HEK293 (cell line): ENCODE data around the gene PTRHD1.

Source experiments
- CTCF ChIA-PET: fragments of 350-600 bp; formaldehyde crosslinking; extraction: SDS; loops from one replicate; lab custom pipeline; 2021; ENCODE audit warnings: antibody characterized with exemption; lab: Yijun Ruan, JAX
- POLR2A ChIA-PET: fragments of 300-600 bp; formaldehyde crosslinking; extraction: SDS; loops from one replicate; lab custom pipeline; 2020; ENCODE audit warnings: antibody characterized with exemption, inconsistent platforms; lab: Yijun Ruan, JAX
- H3K27ac ChIP-seq: fragments of 200-500 bp; sonication (Bioruptor generic); 2 replicates; pipeline ENCODE4 v1.5.1; 2014; ENCODE audit warnings: low read depth, low read length, control low read depth, inconsistent platforms; ENCODE audit errors: extremely low read depth
- H3K36me3 ChIP-seq, 2 experiments: fragments of 200-500 bp in 1 of 2; sonication (Bioruptor generic) in 1 of 2; 1 replicate in 1 of 2; 2 replicates in 1 of 2; pipeline ENCODE4 v1.5.1; 2014 to 2017; ENCODE audit warnings: inconsistent platforms in 2 of 2, low read length in 2 of 2; ENCODE audit not compliant: control insufficient read depth in 2 of 2, insufficient read depth in 1 of 2
- H3K4me1 ChIP-seq: fragments of 200-500 bp; sonication (Bioruptor generic); 2 replicates; pipeline ENCODE4 v1.5.1; 2014; ENCODE audit warnings: mild to moderate bottlenecking, low read length, inconsistent platforms; ENCODE audit not compliant: control insufficient read depth, insufficient read depth
- H3K4me3 ChIP-seq: 2 replicates; pipeline ENCODE4 v1.5.1; 2011; ENCODE audit warnings: low read depth, mild to moderate bottlenecking, control low read depth, low read length, moderate library complexity
- H3K9me3 ChIP-seq: fragments of 200-500 bp; sonication (Bioruptor generic); 2 replicates; pipeline ENCODE4 v1.5.1; 2014; ENCODE audit warnings: low read depth, low read length, inconsistent platforms; ENCODE audit not compliant: control insufficient read depth, insufficient read depth
- BCL11A ChIP-seq: fragments of 450-650 bp; formaldehyde crosslinking; IDR thresholded peaks from 2 replicates; pipeline ENCODE4 v1.5.1; 2016; ENCODE audit warnings: low read depth, missing biosample characterization, missing genetic modification characterization
- GFI1B ChIP-seq: fragments of 450-650 bp; formaldehyde crosslinking; IDR thresholded peaks from 2 replicates; pipeline ENCODE4 v1.5.1; 2016; ENCODE audit warnings: missing biosample characterization, missing genetic modification characterization
- HOXC10 ChIP-seq: sonication (generic); formaldehyde crosslinking; IDR thresholded peaks from 2 replicates; pipeline ENCODE4 v1.8.1; 2023; ENCODE audit warnings: mild to moderate bottlenecking, missing genetic modification reagents
- MEIS1 ChIP-seq: sonication (generic); formaldehyde crosslinking; IDR thresholded peaks from 2 replicates; pipeline ENCODE4 v1.8.1; 2022; ENCODE audit warnings: missing genetic modification reagents, mild to moderate bottlenecking, borderline replicate concordance
- MYNN ChIP-seq: fragments of 450-650 bp; formaldehyde crosslinking; IDR thresholded peaks from 2 replicates; pipeline ENCODE4 v1.5.1; 2016; ENCODE audit warnings: missing biosample characterization, missing genetic modification characterization, borderline replicate concordance
- OSR2 ChIP-seq: fragments of 450-650 bp; formaldehyde crosslinking; IDR thresholded peaks from 2 replicates; pipeline ENCODE4 v1.5.1; 2016; ENCODE audit warnings: missing biosample characterization, missing genetic modification characterization
- ZBTB11 ChIP-seq: fragments of 450-650 bp; formaldehyde crosslinking; conservative IDR thresholded peaks from 2 replicates; pipeline ENCODE4 v1.5.1; 2016; ENCODE audit warnings: low read depth, missing biosample characterization, missing genetic modification characterization
- ZFP3 ChIP-seq: fragments of 450-650 bp; formaldehyde crosslinking; IDR thresholded peaks from 2 replicates; pipeline ENCODE4 v1.5.1; 2016; ENCODE audit warnings: low read depth, missing biosample characterization, missing genetic modification characterization
- ZNF112 ChIP-seq: fragments of 450-650 bp; formaldehyde crosslinking; IDR thresholded peaks from 2 replicates; pipeline ENCODE4 v1.5.0; 2017; ENCODE audit warnings: missing biosample characterization, missing genetic modification characterization
- ZNF157 ChIP-seq: fragments of 450-650 bp; formaldehyde crosslinking; IDR thresholded peaks from 2 replicates; pipeline ENCODE4 v1.5.1; 2016; ENCODE audit warnings: missing biosample characterization, missing genetic modification characterization
- ZNF169 ChIP-seq: fragments of 450-650 bp; formaldehyde crosslinking; IDR thresholded peaks from 2 replicates; pipeline ENCODE4 v1.5.1; 2016; ENCODE audit warnings: missing biosample characterization, missing genetic modification characterization
- ZNF202 ChIP-seq: fragments of 450-650 bp; formaldehyde crosslinking; IDR thresholded peaks from 2 replicates; pipeline ENCODE4 v1.5.1; 2016; ENCODE audit warnings: missing biosample characterization, missing genetic modification characterization, borderline replicate concordance
- ZNF280C ChIP-seq: fragments of 450-650 bp; formaldehyde crosslinking; IDR thresholded peaks from 2 replicates; pipeline ENCODE4 v1.5.1; 2016; ENCODE audit warnings: missing biosample characterization, missing genetic modification characterization
- ZNF501 ChIP-seq: fragments of 450-650 bp; formaldehyde crosslinking; IDR thresholded peaks from 2 replicates; pipeline ENCODE4 v1.5.1; 2016; ENCODE audit warnings: missing biosample characterization, missing genetic modification characterization
- ZNF596 ChIP-seq: fragments of 450-650 bp; IDR thresholded peaks from 2 replicates; pipeline ENCODE4 v1.5.0; 2018; ENCODE audit warnings: missing biosample characterization, mild to moderate bottlenecking, missing genetic modification characterization, moderate library complexity
- ZNF658 ChIP-seq: fragments of 450-650 bp; formaldehyde crosslinking; IDR thresholded peaks from 2 replicates; pipeline ENCODE4; 2016; ENCODE audit warnings: missing biosample characterization, missing genetic modification characterization
- TF ChIP-seq, protein P1 (sequence below): fragments of 450-650 bp; formaldehyde crosslinking; IDR thresholded peaks from 2 replicates; pipeline ENCODE4 v1.5.1; 2016; ENCODE audit warnings: missing biosample characterization, missing genetic modification characterization
- TF ChIP-seq, protein P2 (sequence below): fragments of 450-650 bp; formaldehyde crosslinking; IDR thresholded peaks from 2 replicates; pipeline ENCODE4 v1.5.1; 2017; ENCODE audit warnings: missing biosample characterization, missing genetic modification characterization

PTRHD1 gene

DNA sequence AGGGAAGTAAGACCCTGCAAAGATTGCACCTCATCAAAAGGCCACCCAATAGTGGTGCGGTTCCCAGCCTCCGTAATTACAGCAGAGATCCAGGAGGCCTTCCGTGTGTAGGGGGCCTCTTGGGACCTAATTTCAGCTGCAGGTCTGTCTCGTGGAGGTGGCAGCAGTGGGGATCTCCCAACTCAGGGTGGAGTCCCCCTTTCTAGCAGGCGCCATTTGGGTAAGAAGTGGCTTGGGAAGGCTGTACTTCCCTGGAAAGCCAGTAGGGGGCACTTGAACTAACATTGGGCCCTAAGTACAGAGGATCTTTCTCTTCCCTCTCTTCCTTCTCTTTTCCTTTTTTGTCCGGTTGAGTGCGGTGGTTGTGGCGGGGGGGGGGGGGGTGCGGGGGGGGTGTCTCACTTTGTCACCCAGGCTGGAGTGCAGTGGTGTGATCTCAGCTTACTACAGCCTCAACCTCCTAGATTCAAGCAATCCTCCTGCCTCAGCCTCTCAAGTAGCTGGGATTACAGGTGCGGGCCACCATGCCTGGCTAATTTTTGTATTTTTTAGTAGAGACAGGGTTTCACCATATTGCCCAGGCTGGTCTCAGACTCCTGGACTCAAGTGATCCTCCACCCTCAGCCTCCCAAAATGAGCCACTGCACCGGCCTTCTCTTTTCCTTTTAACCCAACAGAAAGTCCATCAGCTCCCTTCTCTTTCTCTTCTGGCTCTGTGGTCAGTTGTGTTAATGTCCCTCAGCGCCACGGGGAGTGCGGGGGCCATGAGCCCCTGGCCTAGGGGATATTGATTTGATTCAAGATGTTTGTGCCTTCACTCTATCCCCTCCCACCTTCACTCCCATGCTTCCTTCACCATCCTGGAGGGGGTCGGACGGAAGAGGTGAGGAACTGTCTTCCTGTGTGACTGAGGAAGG lies 32.0 kb upstream of the PTRHD1 start (continued):
- TF ChIP-seq ZNF157 (tag by site-specific recombination) (no peak), ZBTB11 (tag by site-specific recombination) (no peak)
- TF ChIP-seq, protein P1, sequence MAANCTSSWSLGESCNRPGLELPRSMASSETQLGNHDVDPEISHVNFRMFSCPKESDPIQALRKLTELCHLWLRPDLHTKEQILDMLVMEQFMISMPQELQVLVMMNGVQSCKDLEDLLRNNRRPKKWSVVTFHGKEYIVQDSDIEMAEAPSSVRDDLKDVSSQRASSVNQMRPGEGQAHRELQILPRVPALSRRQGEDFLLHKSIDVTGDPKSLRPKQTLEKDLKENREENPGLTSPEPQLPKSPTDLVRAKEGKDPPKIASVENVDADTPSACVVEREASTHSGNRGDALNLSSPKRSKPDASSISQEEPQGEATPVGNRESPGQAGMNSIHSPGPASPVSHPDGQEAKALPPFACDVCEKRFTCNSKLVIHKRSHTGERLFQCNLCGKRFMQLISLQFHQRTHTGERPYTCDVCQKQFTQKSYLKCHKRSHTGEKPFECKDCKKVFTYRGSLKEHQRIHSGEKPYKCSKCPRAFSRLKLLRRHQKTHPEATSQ (tag by site-specific recombination) = no peak

DNA sequence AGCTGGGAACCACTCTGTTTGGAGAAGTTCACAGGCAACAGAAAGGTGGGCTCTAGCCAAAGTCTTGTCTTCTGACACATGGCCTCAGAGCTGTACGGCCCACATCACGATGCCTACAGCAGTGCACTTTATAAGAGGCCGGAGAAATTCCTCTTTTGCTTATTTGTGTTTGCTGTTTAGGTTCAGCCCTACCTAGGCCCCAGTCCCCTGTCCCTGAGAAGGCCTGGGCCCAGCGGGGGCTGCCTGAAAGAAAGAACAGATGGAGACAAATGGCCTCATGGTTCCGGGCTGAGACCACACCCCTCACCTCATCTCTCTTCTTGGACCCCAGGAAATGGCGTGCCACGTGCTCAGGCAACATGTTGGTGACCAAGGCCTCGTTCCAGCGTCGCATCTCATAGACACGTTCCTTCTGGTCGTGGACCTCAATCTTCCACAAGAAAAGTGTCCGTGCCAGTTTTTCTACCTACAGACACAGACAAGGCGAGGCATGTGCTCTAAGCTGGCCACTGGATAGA lies 30.9 kb upstream of the PTRHD1 start:
- ChIA-PET CTCF (interaction anchor here (0.6 to 1.6 kb wide), 4 partner anchors 27 to 372 kb away, joined by 3 to 8 read pairs (median 6); no protein-coding TSS in a partner anchor), POLR2A (no interaction called here)

More for the DNA sequence above, 30.9 kb upstream of the PTRHD1 start:
- Histone ChIP-seq H3K27ac (no peak overlapping the region), H3K9me3 (no peaks in the 10 kb centered on the region), H3K4me3 (no peak overlapping the region), H3K4me1 (no peaks in the 10 kb centered on the region), H3K36me3 (peaks cover 10 to 80% of the 10 kb centered on the region in 2 experiments; a peak in 2 of 3 replicates)
- TF ChIP-seq GFI1B (tag by site-specific recombination) (no peak), ZNF280C (tag by site-specific recombination) (no peak), ZNF202 (no peak), BCL11A (tag by site-specific recombination) (no peak), MEIS1 (CRISPR knock-in tag) (no peak), ZNF112 (tag by site-specific recombination) (no peak), HOXC10 (CRISPR knock-in tag) (no peak), ZBTB11 (tag by site-specific recombination) (no peak), OSR2 (no peak), ZNF596 (tag by site-specific recombination) (no peak), ZNF169 (tag by site-specific recombination) (no peak), ZNF501 (no peak), ZFP3 (tag by site-specific recombination) (no peak), MYNN (tag by site-specific recombination) (no peak), ZNF658 (tag by site-specific recombination) (no peak)
- TF ChIP-seq, protein P2, sequence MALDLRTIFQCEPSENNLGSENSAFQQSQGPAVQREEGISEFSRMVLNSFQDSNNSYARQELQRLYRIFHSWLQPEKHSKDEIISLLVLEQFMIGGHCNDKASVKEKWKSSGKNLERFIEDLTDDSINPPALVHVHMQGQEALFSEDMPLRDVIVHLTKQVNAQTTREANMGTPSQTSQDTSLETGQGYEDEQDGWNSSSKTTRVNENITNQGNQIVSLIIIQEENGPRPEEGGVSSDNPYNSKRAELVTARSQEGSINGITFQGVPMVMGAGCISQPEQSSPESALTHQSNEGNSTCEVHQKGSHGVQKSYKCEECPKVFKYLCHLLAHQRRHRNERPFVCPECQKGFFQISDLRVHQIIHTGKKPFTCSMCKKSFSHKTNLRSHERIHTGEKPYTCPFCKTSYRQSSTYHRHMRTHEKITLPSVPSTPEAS (tag by site-specific recombination) = no peak
